GM18870 (cell line): ENCODE data around the gene AQP9.
"Not testable (repeated sequence)": the region's sequence is repeated elsewhere in the genome, so short reads cannot be mapped to it uniquely, and the experiment has no call there.

Experiments used
- ATAC-seq: cut with Tn5 transposase; IDR thresholded peaks from one replicate; pipeline ENCODE4 v1.9.1; 2021; ENCODE audit warnings: moderate library complexity; ENCODE audit not compliant: unreplicated experiment

Gene AQP9, protein sequence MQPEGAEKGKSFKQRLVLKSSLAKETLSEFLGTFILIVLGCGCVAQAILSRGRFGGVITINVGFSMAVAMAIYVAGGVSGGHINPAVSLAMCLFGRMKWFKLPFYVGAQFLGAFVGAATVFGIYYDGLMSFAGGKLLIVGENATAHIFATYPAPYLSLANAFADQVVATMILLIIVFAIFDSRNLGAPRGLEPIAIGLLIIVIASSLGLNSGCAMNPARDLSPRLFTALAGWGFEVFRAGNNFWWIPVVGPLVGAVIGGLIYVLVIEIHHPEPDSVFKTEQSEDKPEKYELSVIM

GRCh38 chr15:58138106-58138505 is at the start of gene AQP9:
Gene AQP9 (plus strand): TSS chr15:58138381. CDS start chr15:58138566, 185 bp downstream.
- no peak for ATAC-seq

GRCh38 chr15:58095415-58095814 is 42.8 kb upstream of the AQP9 start:
- ATAC-seq: no peak

DNA sequence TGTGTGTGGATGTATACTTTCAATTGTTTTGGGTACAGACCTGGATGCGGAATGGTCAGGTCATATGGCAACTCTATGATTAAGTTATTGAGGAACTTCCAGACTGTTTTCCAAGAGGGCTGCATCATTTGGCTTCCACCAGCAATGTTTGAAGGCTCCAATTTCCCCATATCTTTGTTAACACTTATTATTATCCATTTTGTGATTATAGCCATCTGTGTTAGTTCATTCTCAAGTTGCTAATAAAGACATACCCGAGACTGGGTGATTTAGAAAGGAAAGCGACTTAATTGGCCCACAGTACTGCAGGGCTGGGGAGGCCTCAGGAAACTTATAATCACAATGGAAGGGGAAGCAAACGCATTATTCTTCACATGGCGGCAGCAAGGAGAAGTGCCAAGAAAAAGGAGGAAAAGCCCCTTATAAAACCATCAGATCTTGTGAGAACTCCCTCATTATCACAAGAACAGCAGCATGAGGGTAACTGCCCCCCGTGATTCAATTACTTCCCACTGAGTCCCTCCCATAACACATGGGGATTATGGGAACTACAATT is 41.6 kb upstream of the AQP9 start:
- no peak for ATAC-seq

DNA sequence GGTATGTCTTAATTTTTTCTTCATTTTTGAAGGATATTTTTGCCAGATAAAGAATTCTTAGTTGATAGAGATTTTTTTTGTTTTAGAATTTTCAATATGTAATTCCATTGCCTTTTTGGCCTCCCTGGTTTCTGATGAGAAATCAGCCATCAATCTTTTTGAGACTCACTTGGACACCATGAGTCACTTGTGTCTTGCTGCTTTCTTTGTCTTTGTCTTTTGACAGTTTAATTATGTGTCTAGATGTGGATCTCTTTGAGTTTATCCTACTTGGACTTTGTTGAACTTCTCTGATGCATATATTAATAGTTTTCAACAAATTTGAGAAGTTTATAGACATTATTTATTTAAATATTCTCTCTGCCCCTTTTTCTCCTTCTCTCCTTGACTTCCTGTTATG is 34.7 kb upstream of the AQP9 start:
- ATAC-seq: no peak

GRCh38 chr15:58108117-58108516 is 30.1 kb upstream of the AQP9 start:
- ATAC-seq: no peak

DNA sequence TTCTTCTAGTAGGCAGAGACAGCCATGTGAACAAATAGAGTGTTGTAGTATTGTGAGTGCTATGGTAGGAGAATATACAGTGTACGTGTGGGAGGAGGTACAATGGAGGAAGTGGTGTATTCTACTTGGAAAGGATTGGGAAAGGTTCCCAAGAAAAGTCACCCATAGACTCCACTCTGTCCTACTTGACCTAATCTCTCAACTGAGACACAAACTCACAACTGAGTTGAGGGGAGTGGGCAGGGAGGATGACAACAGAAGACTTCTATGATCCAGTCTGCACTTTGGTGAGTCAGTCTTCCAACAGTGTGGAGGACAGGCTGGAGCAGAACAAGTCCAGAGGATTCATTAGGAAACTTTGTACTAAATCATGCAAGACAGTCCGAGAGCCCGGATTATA is 28.8 kb upstream of the AQP9 start:
- no peak for ATAC-seq

GRCh38 chr15:58110999-58111717 is 27.0 kb upstream of the AQP9 start:
- ATAC-seq: no peak

DNA sequence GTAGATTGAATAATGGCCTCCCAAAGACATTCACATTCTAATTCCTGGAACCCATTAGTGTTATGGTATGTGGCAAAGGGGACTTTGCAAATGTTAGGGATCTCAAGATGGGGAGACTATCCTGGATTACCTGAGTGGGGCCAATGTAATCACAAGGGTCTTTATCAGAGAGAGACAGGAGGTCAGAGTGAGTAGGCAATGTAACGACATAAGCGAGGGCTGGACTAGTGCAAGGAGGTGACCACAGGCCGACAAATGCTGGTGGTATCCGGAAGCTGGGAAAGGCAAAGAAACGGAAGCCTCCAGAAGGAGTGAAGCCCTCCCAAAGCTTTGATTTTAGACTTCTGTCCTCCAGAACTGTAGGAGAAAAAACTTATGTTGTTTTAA is 26.5 kb upstream of the AQP9 start:
- no peak for ATAC-seq

DNA sequence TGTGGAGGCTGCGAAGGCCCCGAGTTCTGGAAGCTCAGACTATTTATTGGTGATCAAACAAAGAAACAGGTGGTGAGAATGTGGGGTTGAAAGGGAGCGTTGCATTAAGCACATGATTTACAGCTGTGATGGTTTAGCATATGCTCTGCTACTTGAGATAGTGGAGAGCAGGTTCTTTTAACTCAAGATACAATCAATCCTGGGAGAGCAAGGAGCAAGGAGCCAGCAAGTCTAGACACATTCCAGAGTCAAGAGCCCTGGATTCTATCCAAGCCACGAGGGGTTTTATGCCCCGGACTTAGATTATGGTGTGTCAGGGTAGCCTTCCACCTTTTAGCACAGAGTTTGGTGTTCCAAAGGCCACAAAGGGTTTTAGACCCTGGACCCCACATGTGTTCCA is 24.8 kb upstream of the AQP9 start:
- not testable (repeated sequence) for ATAC-seq

DNA sequence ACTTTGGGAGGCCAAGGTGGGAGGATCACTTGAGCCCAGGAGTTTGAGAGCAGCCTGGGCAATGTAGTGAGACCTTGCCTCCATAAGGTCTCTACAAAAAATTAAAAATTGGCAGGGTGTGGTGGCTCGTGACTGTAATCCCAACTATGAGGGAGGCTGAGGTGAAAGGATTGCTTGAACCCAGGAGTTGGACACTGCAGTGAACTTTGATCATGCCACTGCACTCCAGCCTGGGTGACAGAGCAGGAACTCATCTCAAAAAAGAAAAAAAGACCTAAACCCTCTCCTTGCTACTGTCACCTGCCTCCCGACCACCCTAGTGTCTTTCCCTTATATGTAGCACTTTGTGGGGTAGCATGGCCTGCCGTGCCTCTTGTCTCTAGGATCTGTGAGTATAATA is 23.8 kb upstream of the AQP9 start:
- no peak for ATAC-seq

DNA sequence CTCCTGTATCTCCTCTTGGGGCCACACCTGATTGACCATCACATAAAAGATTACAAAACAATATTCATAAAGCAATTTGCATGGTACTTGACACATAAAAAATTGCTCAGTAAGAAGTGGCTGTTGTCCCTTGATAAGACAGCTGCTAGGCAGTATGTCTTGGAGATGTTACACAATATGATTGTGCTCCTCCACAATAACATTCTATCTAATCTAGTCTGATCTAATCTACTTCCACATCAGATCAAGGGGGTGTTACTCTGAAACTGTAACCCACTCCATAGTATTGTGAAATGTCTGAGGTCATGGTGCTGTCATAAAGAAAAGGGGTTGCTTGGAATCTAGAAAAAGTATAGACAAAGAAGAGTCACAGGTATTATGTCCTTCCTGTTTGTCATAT is 23.4 kb upstream of the AQP9 start:
- no peak for ATAC-seq

GRCh38 chr15:58115692-58116091 is 22.5 kb upstream of the AQP9 start:
- no peak for ATAC-seq

DNA sequence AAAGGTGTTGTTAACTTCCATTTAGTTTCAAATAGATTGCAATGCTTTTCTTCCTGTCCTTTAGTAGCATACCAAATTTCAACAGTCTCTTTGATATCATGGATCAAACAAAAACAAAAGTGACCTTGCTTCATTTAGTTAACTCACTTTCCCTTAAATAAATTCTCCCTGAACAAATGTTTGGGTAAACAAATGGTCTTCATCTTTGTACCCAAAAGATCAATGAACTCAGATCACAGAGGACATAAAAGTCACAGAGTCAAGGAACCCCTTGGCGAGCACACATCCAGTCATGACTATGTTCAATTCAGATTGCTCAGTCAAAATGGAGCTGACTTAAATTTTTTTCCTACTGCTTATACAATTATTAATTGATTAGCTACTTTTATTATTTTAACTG is 20.6 kb upstream of the AQP9 start:
- ATAC-seq: no peak

DNA sequence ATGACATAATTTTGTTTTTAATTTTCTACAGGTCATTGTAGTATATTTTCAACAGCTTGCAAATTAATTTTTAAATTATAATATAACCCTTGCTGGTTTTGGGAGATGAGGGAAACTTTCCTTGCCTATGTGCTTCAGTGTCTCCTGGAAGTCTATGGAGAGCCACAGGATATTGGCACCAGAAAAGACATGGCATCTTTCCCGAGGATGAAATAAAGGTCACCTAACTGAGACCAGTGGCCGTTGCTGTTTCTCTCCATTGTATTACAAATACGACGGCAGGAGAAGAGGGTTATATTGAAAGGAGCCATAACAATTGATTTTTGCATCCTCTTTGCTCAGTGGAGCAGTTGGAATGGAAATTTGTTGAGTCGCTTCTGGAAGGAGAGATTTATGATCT is 19.9 kb upstream of the AQP9 start:
- no peak for ATAC-seq

DNA sequence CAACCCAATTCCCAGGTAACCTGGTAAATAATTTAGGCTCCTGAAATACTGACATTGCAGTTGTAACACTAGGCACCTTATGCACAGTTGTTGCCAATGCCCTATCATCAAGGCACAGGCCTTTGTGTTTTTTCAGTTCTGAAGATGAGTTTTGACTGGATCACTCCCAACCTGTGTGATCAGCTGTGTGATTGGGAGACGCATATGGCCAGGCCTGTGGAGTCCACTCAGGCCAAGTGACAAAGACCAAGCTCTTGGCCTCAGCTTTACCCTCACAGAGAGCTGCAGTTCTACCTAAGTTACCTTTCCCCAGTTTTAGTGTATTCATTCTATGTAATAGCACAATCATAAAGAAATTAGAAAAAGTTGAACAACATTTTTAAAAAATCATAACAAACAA is 19.2 kb upstream of the AQP9 start:
- ATAC-seq: no peak

- no peak for ATAC-seq
These were observed 13.6 kb upstream of the AQP9 start for GRCh38 chr15:58124585-58124984.

GRCh38 chr15:58125333-58125732 is 12.8 kb upstream of the AQP9 start:
- no peak for ATAC-seq

- ATAC-seq: no peak
These were observed 3.3 kb upstream of the AQP9 start for GRCh38 chr15:58134886-58135285.

DNA sequence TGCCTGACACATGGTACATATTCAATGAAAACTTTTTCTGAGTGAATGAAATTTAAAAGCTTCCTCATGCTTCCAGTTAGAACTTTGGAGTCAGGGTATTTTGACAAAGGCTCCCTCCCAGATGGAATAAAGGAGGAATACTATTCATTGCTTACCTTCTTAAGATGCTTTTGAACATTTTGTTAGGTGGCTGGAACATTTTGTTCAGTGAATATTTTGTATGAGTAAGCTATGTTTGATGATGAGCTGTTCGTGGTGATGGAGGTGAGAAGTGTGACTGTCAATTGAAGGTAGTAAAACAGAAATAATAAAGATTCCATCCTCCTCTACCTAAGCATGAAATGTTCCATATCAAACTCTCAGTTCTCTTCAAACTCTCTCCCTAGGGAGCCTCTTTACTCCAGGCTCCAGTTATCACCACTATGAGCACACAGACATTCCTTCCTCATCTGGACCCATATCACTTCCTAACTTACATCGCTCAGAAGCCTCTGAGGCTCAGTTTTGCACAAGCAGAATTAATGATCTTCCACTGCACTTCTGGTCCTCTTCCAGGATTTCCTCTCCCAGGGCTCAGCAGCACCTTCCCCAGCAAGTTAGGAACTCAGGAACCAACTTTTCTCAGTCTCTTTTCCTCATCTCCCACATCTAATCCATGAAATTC is 2.5 kb upstream of the AQP9 start:
- ATAC-seq: no peak

DNA sequence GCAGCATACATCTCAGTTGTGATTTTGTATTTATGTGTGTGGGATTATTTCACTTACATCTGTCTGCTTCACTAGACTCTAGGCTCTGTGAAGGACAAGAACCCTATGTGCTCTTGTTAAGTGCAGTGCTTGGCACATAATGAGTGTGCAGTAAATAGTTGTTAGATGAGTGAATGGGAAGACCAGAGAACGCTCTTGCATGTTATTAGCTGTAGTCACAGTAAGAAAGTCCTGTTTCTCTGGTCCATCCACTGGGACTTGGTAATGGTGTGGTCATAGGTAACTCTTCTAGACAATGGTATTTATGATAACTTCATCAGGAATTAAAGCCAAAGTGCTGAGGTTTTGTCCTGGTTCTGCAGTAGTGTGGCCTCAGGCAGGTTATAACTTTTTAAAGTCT is 1.4 kb upstream of the AQP9 start:
- no peak for ATAC-seq

DNA sequence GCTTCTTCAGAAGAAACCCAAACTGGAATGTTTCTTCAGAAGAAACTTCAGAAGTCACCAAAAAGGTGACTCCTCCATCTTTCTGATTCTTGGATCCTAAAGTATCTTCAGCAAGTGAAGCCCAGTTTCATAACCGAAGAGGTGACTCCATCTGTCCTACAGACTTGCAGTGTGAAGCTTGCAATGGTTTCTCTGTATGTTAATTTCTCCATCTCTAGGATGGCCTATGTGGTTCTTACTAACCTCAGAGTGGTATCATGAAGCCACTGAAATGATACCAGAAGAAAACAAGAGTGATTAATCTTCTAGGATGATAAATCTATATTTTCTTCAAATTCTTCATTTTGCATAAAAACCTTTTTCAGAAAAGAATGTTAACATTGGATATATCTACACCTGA is 495 bp upstream of the AQP9 start:
- no peak for ATAC-seq
